NT2/D1 (cell line): ENCODE data around the gene TMEM115.

Experiments used
- SUZ12 ChIP-seq: IDR thresholded peaks from 2 replicates; pipeline ENCODE4 v1.6.1; 2011; ENCODE audit not compliant: insufficient read length, insufficient read depth; ENCODE audit errors: extremely low read depth
- ZNF274 ChIP-seq: IDR thresholded peaks from 2 replicates; pipeline ENCODE4 v1.6.1; 2011; ENCODE audit warnings: mild to moderate bottlenecking, low read depth, low read length

DNA sequence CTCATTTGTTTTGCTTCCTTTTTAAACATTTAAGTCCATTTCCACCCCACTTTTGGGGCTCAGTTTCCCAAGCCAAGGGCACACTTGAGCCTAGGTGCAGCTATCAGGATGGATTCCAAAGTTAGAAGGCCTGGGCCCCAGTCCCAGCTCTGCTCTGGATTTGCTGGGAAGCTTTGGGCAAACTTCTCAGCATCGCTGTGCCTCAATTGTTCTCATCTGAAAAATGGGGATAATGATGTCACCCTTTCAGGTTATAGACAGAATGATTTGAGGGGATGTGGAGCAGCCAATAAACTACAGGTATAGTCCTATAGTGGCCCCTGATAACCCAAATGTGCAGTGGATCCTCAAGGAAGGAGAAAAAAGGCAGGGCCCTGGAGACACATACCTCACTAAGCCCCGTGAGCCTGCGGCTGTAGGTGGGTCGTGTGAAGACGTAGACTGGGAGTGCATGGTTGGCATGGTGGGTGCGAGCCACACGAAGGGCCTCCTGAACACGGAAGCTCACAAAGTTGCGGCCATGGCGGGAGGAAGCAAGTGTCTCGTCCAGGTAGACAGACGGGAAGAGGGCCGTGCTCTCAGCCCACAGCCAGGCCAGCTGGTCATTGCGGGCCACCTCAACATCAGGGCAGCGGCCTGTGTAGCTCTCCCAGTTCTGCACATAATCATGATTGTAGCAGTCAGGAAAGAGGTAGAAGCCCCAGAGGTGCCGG lies 40.0 kb downstream of the TMEM115 start:
- TF ChIP-seq SUZ12 (no peak), ZNF274 (no peak)
